HepG2 (cell line): ENCODE measurements around the gene PCSK7. TPM values are rescaled to one million over a fixed set of nuclear protein-coding genes. Genes with fewer than 3 reads are reported as not detected.

Source experiments
- ATAC-seq: fragments of 200-7000 bp; cut with Tn5 transposase; 3 replicates; pipeline ENCODE4 v1.9.1; 2020; ENCODE audit warnings: mild to moderate bottlenecking, moderate library complexity
- BruUV-seq: library from RNA; stranded (reverse); fragments of 400-500 nt; replicated peaks from 2 replicates; lab custom pipeline; 2021; lab: Mats Ljungman, UMichigan
- CTCF ChIA-PET: fragments of 300-600 bp; formaldehyde crosslinking; extraction: SDS; loops from one replicate; lab custom pipeline; 2021; ENCODE audit warnings: low total read pairs, inconsistent platforms, low intra/inter-chr PET ratio; lab: Yijun Ruan, JAX
- POLR2A ChIA-PET: fragments of 350-600 bp; sonication (Branson Sonifier 250); formaldehyde crosslinking; loops from one replicate; lab custom pipeline; 2020; ENCODE audit warnings: antibody characterized with exemption, inconsistent platforms; lab: Yijun Ruan, JAX
- DNase-seq: peaks from one replicate; pipeline ENCODE4 v3.0.0-alpha.2; 2015; ENCODE audit warnings: low spot score
- FAIRE-seq: peaks from 3 replicates; lab custom pipeline; 2011; peaks lifted over from hg19 to GRCh38; lab: Jason Lieb, UNC
- H2AFZ ChIP-seq: one replicate; pipeline ENCODE4 v1.6.1; 2011; ENCODE audit warnings: low read length, inconsistent platforms
- H3K27ac ChIP-seq: fragments of 300-600 bp; 3 replicates; pipeline ENCODE4 v1.8.0; 2011; ENCODE audit warnings: mixed run types, mild to moderate bottlenecking, mixed read lengths, low read length, inconsistent platforms; ENCODE audit not compliant: insufficient read depth; ENCODE audit errors: extremely low read length
- H3K27me3 ChIP-seq, 2 experiments: fragments of 200-600 bp in 1 of 2; 2 replicates in 1 of 2; 3 replicates in 1 of 2; pipeline versions ENCODE4 v1.6.0 to v1.8.0; 2011; ENCODE audit warnings: low read length in 2 of 2, mild to moderate bottlenecking in 2 of 2, moderate library complexity in 2 of 2, inconsistent platforms in 1 of 2; ENCODE audit not compliant: insufficient read depth in 2 of 2, control insufficient read depth in 1 of 2
- H3K36me3 ChIP-seq, 2 experiments: fragments of 200-600 bp in 1 of 2; replicated peaks in 1 of 2; 2 replicates in 1 of 2; 3 replicates in 1 of 2; pipeline versions ENCODE4 v1.5.1 to v1.8.0; 2011; ENCODE audit warnings: low read length in 2 of 2, inconsistent platforms in 1 of 2; ENCODE audit not compliant: insufficient read depth in 2 of 2, control insufficient read depth in 1 of 2
- H3K4me1 ChIP-seq: 2 replicates; pipeline ENCODE4 v1.5.1; 2012; ENCODE audit warnings: low read length, inconsistent platforms; ENCODE audit not compliant: insufficient read depth
- H3K4me2 ChIP-seq: 2 replicates; pipeline ENCODE4 v1.6.0; 2011; ENCODE audit warnings: low read depth, low read length, inconsistent platforms
- H3K4me3 ChIP-seq, 3 experiments: fragments of 200-600 bp in 1 of 3; sonication (generic), shearing (Covaris generic) in 1 of 3; replicated peaks in 1 of 3; 2 replicates each; pipeline ENCODE4 v1.5.1; 2011 to 2016; ENCODE audit warnings: low read length in 3 of 3, inconsistent platforms in 2 of 3, low read depth in 2 of 3, mild to moderate bottlenecking in 2 of 3, control low read depth in 1 of 3, mixed read lengths in 1 of 3; ENCODE audit not compliant: insufficient read depth in 1 of 3
- H3K79me2 ChIP-seq: one replicate; pipeline ENCODE4 v1.6.1; 2011; ENCODE audit warnings: low read length, inconsistent platforms; ENCODE audit not compliant: insufficient read depth
- H3K9ac ChIP-seq: 2 replicates; pipeline ENCODE4 v1.6.0; 2011; ENCODE audit warnings: mild to moderate bottlenecking, low read depth, low read length, inconsistent platforms; ENCODE audit not compliant: insufficient read depth
- H3K9me3 ChIP-seq: 2 replicates; pipeline ENCODE4 v1.5.1; 2012; ENCODE audit warnings: mild to moderate bottlenecking, low read length
- H4K20me1 ChIP-seq: 2 replicates; pipeline ENCODE4 v1.6.0; 2011; ENCODE audit warnings: inconsistent platforms, mild to moderate bottlenecking, low read length, moderate library complexity; ENCODE audit not compliant: insufficient read depth
- GLI4 ChIP-seq: sonication (generic); formaldehyde crosslinking; IDR thresholded peaks from 2 replicates; pipeline ENCODE4 v1.5.1; 2020; ENCODE audit warnings: missing genetic modification reagents, mild to moderate bottlenecking, moderate library complexity, borderline replicate concordance
- LRRFIP1 ChIP-seq: sonication (generic); formaldehyde crosslinking; conservative IDR thresholded peaks from 2 replicates; pipeline ENCODE4 v1.4.0; 2020; ENCODE audit warnings: missing genetic modification reagents
- MEF2D ChIP-seq: sonication (generic); formaldehyde crosslinking; IDR thresholded peaks from 2 replicates; pipeline ENCODE4 v1.5.1; 2020; ENCODE audit warnings: mild to moderate bottlenecking, missing genetic modification reagents
- ZNF232 ChIP-seq: sonication (generic); formaldehyde crosslinking; IDR thresholded peaks from 2 replicates; pipeline ENCODE4 v1.4.0; 2020; ENCODE audit warnings: missing genetic modification reagents, borderline replicate concordance
- ZNF235 ChIP-seq: sonication (generic); formaldehyde crosslinking; IDR thresholded peaks from 2 replicates; pipeline ENCODE4 v1.8.1; 2023; ENCODE audit warnings: mild to moderate bottlenecking, missing genetic modification reagents, borderline replicate concordance
- WGBS: methylation state at CpG from one replicate; pipeline ENCODE4 v1.1.6; 2017; ENCODE audit warnings: low lambda C conversion rate; 5-methylcytosine and 5-hydroxymethylcytosine counted together
- in situ Hi-C: cut with HindIII; loops from 2 replicates; pipeline ENCODE4 v1.10.0; 2017; ENCODE audit warnings: low pct_unique_long_range_greater_than_20kb; ENCODE audit not compliant: extremely low pct_ligation_motif_present
- intact Hi-C: fragments of 100-400 bp; cut with micrococcal nuclease; formaldehyde crosslinking; loops from one replicate; pipeline ENCODE4 v1.10.0; 2022; ENCODE audit not compliant: unreplicated experiment
- polyA plus RNA-seq, 8 experiments: library from polyadenylated mRNA; depleted of rRNA in 3 of 8; stranded (reverse) in 7 of 8; unstranded in 1 of 8; fragments of >200 nt; fragmentation: Illumina TruSeq in 4 of 8; extraction: Trizol in 4 of 8; gene quantifications; 2 replicates each; pipeline versions ENCODE4 v1.2.1 to v1.2.3, GENCODE V29; 2011 to 2016; ENCODE audit warnings: low read depth in 4 of 8, missing spikeins in 1 of 8, mixed read lengths in 1 of 8; ENCODE audit not compliant: insufficient read depth in 1 of 8
- total RNA-seq, 5 experiments: library from RNA; depleted of rRNA; stranded (reverse); fragments of >200 nt; fragmentation: Illumina TruSeq; extraction: Trizol; gene quantifications; 2 replicates each; pipeline ENCODE4 v1.2.3, GENCODE V29; 2016; ENCODE audit warnings: low read depth in 1 of 5
- TF ChIP-seq, protein P1 (sequence below): sonication (generic); formaldehyde crosslinking; IDR thresholded peaks from 2 replicates; pipeline ENCODE4 v1.4.0; 2020; ENCODE audit warnings: mild to moderate bottlenecking, missing genetic modification reagents, borderline replicate concordance
- TF ChIP-seq, protein P2 (sequence below): sonication (generic); formaldehyde crosslinking; IDR thresholded peaks from one replicate; pipeline ENCODE4 v1.5.1; 2020; ENCODE audit warnings: mild to moderate bottlenecking, missing genetic modification reagents; ENCODE audit errors: not compliant biosample characterization

The PCSK7 gene
- total and polyA plus RNA-seq, 2 of the 13 experiments (the other 11 are each of a cell fraction or from before 2014, with no cell fraction given), result 13.4 to 13.8 TPM

- TF ChIP-seq, protein P1, sequence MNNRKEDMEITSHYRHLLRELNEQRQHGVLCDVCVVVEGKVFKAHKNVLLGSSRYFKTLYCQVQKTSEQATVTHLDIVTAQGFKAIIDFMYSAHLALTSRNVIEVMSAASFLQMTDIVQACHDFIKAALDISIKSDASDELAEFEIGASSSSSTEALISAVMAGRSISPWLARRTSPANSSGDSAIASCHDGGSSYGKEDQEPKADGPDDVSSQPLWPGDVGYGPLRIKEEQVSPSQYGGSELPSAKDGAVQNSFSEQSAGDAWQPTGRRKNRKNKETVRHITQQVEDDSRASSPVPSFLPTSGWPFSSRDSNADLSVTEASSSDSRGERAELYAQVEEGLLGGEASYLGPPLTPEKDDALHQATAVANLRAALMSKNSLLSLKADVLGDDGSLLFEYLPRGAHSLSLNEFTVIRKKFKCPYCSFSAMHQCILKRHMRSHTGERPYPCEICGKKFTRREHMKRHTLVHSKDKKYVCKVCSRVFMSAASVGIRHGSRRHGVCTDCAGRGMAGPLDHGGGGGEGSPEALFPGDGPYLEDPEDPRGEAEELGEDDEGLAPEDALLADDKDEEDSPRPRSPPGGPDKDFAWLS, result no peak
- TF ChIP-seq GLI4 (CRISPR knock-in tag) (no peak), ZNF232 (CRISPR knock-in tag) (no peak)
Measured at GRCh38 chr11:117221775-117222517, 9.9 kb downstream of the PCSK7 start (continued).

- FAIRE-seq, result no peak
- TF ChIP-seq MEF2D (CRISPR knock-in tag) (no peak), ZNF235 (no peak), LRRFIP1 (CRISPR knock-in tag) (no peak)
- TF ChIP-seq, protein P2, sequence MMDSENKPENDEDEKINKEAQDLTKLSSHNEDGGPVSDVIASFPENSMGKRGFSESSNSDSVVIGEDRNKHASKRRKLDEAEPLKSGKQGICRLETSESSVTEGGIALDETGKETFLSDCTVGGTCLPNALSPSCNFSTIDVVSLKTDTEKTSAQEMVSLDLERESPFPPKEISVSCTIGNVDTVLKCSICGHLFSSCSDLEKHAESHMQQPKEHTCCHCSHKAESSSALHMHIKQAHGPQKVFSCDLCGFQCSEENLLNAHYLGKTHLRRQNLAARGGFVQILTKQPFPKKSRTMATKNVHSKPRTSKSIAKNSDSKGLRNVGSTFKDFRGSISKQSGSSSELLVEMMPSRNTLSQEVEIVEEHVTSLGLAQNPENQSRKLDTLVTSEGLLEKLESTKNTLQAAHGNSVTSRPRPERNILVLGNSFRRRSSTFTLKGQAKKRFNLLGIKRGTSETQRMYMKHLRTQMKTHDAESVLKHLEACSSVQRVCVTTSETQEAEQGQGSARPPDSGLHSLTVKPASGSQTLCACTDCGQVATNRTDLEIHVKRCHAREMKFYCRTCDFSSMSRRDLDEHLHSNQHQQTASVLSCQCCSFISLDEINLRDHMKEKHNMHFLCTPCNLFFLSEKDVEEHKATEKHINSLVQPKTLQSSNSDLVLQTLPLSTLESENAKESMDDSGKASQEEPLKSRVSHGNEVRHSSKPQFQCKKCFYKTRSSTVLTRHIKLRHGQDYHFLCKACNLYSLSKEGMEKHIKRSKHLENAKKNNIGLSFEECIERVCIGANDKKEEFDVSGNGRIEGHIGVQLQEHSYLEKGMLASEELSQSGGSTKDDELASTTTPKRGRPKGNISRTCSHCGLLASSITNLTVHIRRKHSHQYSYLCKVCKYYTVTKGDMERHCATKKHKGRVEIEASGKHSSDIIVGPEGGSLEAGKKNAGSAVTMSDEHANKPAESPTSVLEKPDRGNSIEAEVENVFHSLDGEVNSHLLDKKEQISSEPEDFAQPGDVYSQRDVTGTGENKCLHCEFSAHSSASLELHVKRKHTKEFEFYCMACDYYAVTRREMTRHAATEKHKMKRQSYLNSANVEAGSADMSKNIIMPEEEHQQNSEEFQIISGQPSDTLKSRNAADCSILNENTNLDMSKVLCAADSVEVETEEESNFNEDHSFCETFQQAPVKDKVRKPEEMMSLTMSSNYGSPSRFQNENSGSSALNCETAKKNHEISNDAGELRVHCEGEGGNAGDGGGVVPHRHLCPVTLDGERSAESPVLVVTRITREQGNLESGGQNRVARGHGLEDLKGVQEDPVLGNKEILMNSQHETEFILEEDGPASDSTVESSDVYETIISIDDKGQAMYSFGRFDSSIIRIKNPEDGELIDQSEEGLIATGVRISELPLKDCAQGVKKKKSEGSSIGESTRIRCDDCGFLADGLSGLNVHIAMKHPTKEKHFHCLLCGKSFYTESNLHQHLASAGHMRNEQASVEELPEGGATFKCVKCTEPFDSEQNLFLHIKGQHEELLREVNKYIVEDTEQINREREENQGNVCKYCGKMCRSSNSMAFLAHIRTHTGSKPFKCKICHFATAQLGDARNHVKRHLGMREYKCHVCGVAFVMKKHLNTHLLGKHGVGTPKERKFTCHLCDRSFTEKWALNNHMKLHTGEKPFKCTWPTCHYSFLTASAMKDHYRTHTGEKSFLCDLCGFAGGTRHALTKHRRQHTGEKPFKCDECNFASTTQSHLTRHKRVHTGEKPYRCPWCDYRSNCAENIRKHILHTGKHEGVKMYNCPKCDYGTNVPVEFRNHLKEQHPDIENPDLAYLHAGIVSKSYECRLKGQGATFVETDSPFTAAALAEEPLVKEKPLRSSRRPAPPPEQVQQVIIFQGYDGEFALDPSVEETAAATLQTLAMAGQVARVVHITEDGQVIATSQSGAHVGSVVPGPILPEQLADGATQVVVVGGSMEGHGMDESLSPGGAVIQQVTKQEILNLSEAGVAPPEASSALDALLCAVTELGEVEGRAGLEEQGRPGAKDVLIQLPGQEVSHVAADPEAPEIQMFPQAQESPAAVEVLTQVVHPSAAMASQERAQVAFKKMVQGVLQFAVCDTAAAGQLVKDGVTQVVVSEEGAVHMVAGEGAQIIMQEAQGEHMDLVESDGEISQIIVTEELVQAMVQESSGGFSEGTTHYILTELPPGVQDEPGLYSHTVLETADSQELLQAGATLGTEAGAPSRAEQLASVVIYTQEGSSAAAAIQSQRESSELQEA, result no peak
Measured at GRCh38 chr11:117220999-117221774, 10.7 kb downstream of the PCSK7 start.

More at GRCh38 chr11:117220999-117221774, 10.7 kb downstream of the PCSK7 start:
- ChIA-PET POLR2A (no interaction called here), CTCF (no interaction called here)
- H3K9ac ChIP-seq, result no peak overlapping the region
- ATAC-seq (no peak), DNase-seq (no peak)
- intact Hi-C loops (loop anchor here (10.0 kb wide), 1 partner anchor 116 kb away; no protein-coding TSS in a partner anchor), in situ Hi-C loops (loop anchor here (5.0 kb wide), 1 partner anchor 39 kb away; no protein-coding TSS in a partner anchor)
- no peaks in the 10 kb centered on the region for H4K20me1 ChIP-seq
- peaks cover 0 to 20% of the 10 kb centered on the region in 2 experiments; a peak in 2 of 5 replicates for H3K36me3 ChIP-seq
- H3K27ac ChIP-seq, result no peak overlapping the region
- H3K4me1 ChIP-seq, result peaks cover 16% of the 10 kb centered on the region
- H3K4me3 ChIP-seq, result no peak overlapping the region
- no peak overlapping the region for H3K4me2 ChIP-seq
- 90% methylated on average over 3 of the region's 7 CpGs for WGBS
- H3K79me2 ChIP-seq, result no peaks in the 10 kb centered on the region
- H3K27me3 ChIP-seq, result no peaks in the 10 kb centered on the region
- H2AFZ ChIP-seq, result no peak overlapping the region
- H3K9me3 ChIP-seq, result no peaks in the 10 kb centered on the region
- BruUV-seq, result no TSS peak
